ENCODE results near the gene CCNQ. TPM values are rescaled to one million over a fixed set of nuclear protein-coding genes. Genes with fewer than 3 reads are reported as not detected.

CCNQ gene
- total RNA-seq, 1 experiment from 2014 or later, result 27.0 TPM

GRCh38 chrX:153640045-153640686 lies 41.2 kb upstream of the CCNQ start:
- H3K4me3 ChIP-seq, result no peak overlapping the region
- DNase-seq, result no peak
- no peaks in the 10 kb centered on the region for H3K4me1 ChIP-seq
- H3K27ac ChIP-seq, result no peak overlapping the region
- no peaks in the 10 kb centered on the region for H3K36me3 ChIP-seq
- no peaks in the 10 kb centered on the region for H3K9me3 ChIP-seq (replicated peaks)
- H3K27me3 ChIP-seq, result no peaks in the 10 kb centered on the region

DNA sequence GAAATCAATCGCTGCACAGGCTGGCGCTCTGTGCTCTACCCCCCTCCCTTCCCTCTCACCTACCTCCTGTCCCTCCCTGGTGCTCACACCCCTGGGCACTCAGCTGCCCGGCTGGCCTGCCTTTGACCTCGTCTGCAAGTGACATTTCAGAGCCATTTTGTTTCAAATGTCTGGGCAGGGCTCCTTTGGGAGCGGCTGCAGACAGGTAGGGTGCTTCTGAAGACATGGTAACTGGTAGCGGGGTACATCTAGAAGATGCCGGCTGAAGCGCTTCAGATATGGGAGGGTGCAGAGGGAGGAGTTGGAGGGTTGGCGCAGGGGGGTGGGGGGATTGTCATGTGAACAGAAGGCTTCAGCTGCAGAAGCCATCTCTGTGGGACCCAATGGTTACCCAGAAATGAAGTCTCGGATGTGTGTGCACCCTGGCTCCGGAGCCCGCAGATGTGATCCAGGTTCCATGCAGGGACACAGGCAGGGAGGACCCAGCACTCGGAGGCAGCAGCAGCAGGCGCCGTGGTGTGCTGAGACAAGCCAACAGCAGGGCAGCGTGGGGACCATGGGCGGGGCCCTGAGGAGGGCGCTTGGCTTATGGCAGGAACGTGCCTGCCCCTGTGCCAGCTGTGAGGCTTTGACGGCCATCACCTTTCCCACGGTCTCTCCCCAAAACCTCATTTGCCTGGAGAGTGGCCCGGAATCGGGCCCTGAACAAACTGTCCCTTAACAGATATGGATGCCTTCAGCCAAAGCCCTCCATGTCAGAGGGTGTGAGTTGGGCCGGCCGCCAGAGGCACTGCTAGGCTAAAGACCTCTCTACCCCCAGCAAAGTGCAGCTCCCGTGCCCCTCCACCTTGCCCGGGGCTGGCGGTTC lies 40.5 kb upstream of the CCNQ start:
- Histone ChIP-seq H3K27ac (no peak overlapping the region), H3K36me3 (no peaks in the 10 kb centered on the region), H3K4me1 (no peaks in the 10 kb centered on the region), H3K9me3 (replicated peaks) (no peaks in the 10 kb centered on the region), H3K4me3 (no peak overlapping the region), H3K27me3 (no peaks in the 10 kb centered on the region)
- no peak for DNase-seq

DNA sequence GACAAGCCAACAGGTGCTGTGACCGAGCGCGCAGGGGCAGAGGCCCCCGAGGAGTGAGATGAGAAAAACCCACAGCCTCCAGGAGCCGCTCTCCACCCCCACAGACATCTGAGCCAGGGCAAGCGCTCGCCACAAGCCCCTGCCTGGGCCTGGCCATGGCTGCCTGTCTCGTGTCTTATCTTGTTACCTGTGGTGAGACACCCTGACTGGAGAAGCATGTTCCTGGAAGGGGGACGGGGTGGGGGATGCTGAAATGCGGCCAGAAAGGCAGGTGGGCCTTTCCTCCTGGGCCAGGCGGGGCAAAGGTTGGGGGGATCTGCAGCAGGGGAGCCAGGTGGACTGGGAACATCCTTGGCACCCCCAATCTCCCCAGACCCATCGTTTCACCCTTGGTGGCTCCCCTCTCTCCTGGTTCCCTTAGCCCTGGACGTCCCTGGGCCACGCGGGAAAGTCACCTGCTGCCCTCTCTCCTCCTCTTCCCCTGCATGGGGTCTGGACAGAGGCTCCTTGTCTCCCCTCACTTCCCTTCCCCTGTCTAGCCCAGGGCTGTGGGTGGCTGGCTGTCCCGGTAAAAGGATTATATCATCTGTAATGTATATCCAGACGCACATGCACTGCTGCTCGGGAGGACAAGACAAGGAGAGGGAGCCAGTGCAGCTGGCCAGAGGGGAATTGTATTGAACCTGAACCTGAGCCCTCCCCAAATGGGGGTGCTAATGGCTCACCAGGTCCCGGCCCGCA lies 39.7 kb upstream of the CCNQ start:
- Histone ChIP-seq H3K4me3 (no peak overlapping the region), H3K27me3 (no peaks in the 10 kb centered on the region), H3K27ac (no peak overlapping the region), H3K4me1 (no peaks in the 10 kb centered on the region), H3K9me3 (replicated peaks) (no peaks in the 10 kb centered on the region), H3K36me3 (no peaks in the 10 kb centered on the region)
- DNase-seq, result peak in 1 of 2 experiments; percentile 8

GRCh38 chrX:153638041-153638371 lies 39.1 kb upstream of the CCNQ start:
- no peak overlapping the region for H3K27ac ChIP-seq
- no peak overlapping the region for H3K4me3 ChIP-seq
- H3K27me3 ChIP-seq, result no peaks in the 10 kb centered on the region
- no peaks in the 10 kb centered on the region for H3K4me1 ChIP-seq
- no peaks in the 10 kb centered on the region for H3K9me3 ChIP-seq (replicated peaks)
- no peak for DNase-seq
- no peaks in the 10 kb centered on the region for H3K36me3 ChIP-seq

- H3K27me3 ChIP-seq, result no peaks in the 10 kb centered on the region
- H3K9me3 ChIP-seq (replicated peaks), result no peaks in the 10 kb centered on the region
- H3K36me3 ChIP-seq, result no peaks in the 10 kb centered on the region
- H3K27ac ChIP-seq, result no peak overlapping the region
- DNase-seq, result no peak
- H3K4me1 ChIP-seq, result no peaks in the 10 kb centered on the region
- no peak overlapping the region for H3K4me3 ChIP-seq
Observed at GRCh38 chrX:153637121-153638040, 38.4 kb upstream of the CCNQ start.

DNA sequence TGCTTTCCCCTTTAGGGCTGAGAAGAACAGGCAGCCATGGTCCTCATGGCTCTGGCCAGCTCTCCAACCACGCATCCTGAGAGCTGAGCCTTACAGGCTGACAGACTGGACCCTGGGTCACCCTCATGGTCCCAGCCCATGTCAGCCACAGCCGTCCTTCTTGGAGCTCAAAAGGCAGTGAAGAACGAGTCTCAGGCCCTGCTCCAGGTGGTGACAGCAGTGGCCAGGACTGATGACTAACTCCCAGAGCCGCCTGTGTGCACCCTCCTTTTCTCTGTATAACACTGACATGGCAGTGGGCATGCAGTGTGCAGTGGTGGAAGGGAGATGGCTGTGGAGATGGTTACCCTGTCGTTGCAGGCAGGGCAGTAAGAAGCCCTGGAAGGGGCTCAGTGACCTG lies 37.8 kb upstream of the CCNQ start:
- Histone ChIP-seq H3K4me3 (no peak overlapping the region), H3K9me3 (replicated peaks) (no peaks in the 10 kb centered on the region), H3K27ac (no peak overlapping the region), H3K4me1 (no peaks in the 10 kb centered on the region), H3K27me3 (no peaks in the 10 kb centered on the region), H3K36me3 (no peaks in the 10 kb centered on the region)
- DNase-seq, result no peak

- Histone ChIP-seq H3K4me1 (no peaks in the 10 kb centered on the region), H3K9me3 (replicated peaks) (no peaks in the 10 kb centered on the region), H3K27ac (no peak overlapping the region), H3K27me3 (no peaks in the 10 kb centered on the region), H3K4me3 (no peak overlapping the region), H3K36me3 (no peaks in the 10 kb centered on the region)
- DNase-seq, result peak in 1 of 2 experiments; percentile 20
Observed at GRCh38 chrX:153635788-153636668, 37.1 kb upstream of the CCNQ start.

- no peak overlapping the region for H3K27ac ChIP-seq
- H3K9me3 ChIP-seq (replicated peaks), result no peaks in the 10 kb centered on the region
- DNase-seq, result no peak
- H3K4me3 ChIP-seq, result no peak overlapping the region
- no peaks in the 10 kb centered on the region for H3K36me3 ChIP-seq
- H3K4me1 ChIP-seq, result no peaks in the 10 kb centered on the region
- H3K27me3 ChIP-seq, result no peaks in the 10 kb centered on the region
Observed at GRCh38 chrX:153635388-153635787, 36.4 kb upstream of the CCNQ start.

DNA sequence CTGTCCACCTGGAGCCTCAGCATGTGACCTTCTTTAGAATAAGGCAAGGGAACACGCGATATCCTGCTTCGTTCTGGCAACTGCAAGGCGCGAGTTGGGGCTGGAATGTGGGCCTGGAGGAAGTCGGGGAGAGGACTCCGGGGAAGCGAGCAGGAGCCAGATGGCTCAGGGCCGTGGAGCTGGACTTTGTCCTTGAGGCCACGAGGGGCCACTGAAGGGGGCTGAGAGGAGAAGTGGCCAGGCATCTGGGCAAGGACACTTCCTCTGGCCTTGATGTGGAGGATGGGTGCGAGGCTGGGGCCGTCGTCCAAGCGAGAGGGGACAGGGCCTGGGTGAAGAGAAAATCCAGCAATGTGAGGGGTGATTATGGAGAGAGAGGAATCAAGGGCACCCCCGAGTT lies 35.9 kb upstream of the CCNQ start:
- H3K4me1 ChIP-seq, result no peaks in the 10 kb centered on the region
- H3K27me3 ChIP-seq, result no peaks in the 10 kb centered on the region
- no peaks in the 10 kb centered on the region for H3K36me3 ChIP-seq
- H3K27ac ChIP-seq, result no peak overlapping the region
- H3K4me3 ChIP-seq, result no peak overlapping the region
- no peaks in the 10 kb centered on the region for H3K9me3 ChIP-seq (replicated peaks)
- no peak for DNase-seq

GRCh38 chrX:153634236-153634635 lies 35.3 kb upstream of the CCNQ start:
- no peak overlapping the region for H3K27ac ChIP-seq
- H3K9me3 ChIP-seq (replicated peaks), result no peaks in the 10 kb centered on the region
- no peaks in the 10 kb centered on the region for H3K36me3 ChIP-seq
- DNase-seq, result no peak
- H3K27me3 ChIP-seq, result no peaks in the 10 kb centered on the region
- H3K4me3 ChIP-seq, result no peak overlapping the region
- H3K4me1 ChIP-seq, result no peaks in the 10 kb centered on the region

- Histone ChIP-seq H3K9me3 (replicated peaks) (no peaks in the 10 kb centered on the region), H3K36me3 (no peaks in the 10 kb centered on the region), H3K4me3 (no peak overlapping the region), H3K27me3 (no peaks in the 10 kb centered on the region), H3K4me1 (no peaks in the 10 kb centered on the region), H3K27ac (no peak overlapping the region)
- DNase-seq, result no peak
Observed at GRCh38 chrX:153633607-153634180, 34.8 kb upstream of the CCNQ start.

DNA sequence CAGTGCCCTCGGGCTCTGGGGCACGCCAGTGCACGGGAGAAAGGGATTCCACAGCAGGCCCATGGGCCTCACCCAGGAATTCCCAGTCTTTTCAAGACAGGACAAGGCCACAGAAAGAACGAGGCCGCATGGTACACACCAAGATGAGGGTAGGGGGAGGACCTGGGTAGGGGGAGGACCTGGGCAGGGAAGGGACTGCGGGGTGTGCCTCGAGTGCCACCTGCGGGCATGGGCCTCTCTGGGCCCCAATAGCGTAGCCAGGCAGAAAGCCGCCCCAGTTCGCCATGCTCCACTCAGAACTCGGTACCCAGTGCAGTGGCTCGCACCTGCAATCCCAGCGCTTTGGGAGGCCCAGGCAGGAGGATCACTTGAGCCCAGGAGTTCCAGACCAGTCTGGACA lies 34.1 kb upstream of the CCNQ start:
- no peak overlapping the region for H3K27ac ChIP-seq
- H3K4me1 ChIP-seq, result no peaks in the 10 kb centered on the region
- no peaks in the 10 kb centered on the region for H3K27me3 ChIP-seq
- H3K4me3 ChIP-seq, result no peak overlapping the region
- H3K36me3 ChIP-seq, result no peaks in the 10 kb centered on the region
- no peaks in the 10 kb centered on the region for H3K9me3 ChIP-seq (replicated peaks)
- DNase-seq, result no peak

- H3K9me3 ChIP-seq (replicated peaks), result no peaks in the 10 kb centered on the region
- H3K27me3 ChIP-seq, result no peaks in the 10 kb centered on the region
- no peak for DNase-seq
- H3K4me3 ChIP-seq, result no peak overlapping the region
- H3K27ac ChIP-seq, result no peak overlapping the region
- H3K4me1 ChIP-seq, result peaks cover under 1% of the 10 kb centered on the region; the same call in 1 of the 2 replicates
- H3K36me3 ChIP-seq, result no peaks in the 10 kb centered on the region
Observed at GRCh38 chrX:153632595-153632946, 33.6 kb upstream of the CCNQ start.

All from SJCRH30 (cell line).